ENCODE results near the gene KY. TPM values are rescaled to one million over a fixed set of nuclear protein-coding genes. Genes with fewer than 3 reads are reported as not detected.

Gene KY
- polyA plus RNA-seq, 2 of the 4 experiments (the other 2 are of a cell fraction) = 0.04 to 0.05 TPM

GRCh38 chr3:134665243-134665642, 14.4 kb upstream of the KY start:
- ATAC-seq = no peak
- Histone ChIP-seq H3K4me2 (no peak overlapping the region), H3K9me3 (no peaks in the 10 kb centered on the region), H3K4me3 (no peak overlapping the region), H3K27ac (no peak overlapping the region), H3K4me1 (no peaks in the 10 kb centered on the region)
- ChIA-PET POLR2A (no interaction called here), CTCF (no interaction called here)
- no peak for FAIRE-seq
- TF ChIP-seq RAD21 (conservative IDR thresholded peaks at IDR 0.05 in 1 of 2, IDR thresholded peaks at IDR 0.05 in 1 of 2) (no peak), HOXB5 (CRISPR knock-in tag; IDR thresholded peaks at IDR 0.05) (no peak), MAFK (IDR thresholded peaks at IDR 0.05; ENCODE audit: partially characterized antibody) (no peak), HDAC2 (IDR thresholded peaks at IDR 0.05) (no peak), CHD4 (IDR thresholded peaks at IDR 0.05; ENCODE audit: borderline replicate concordance) (no peak), KDM5A (IDR thresholded peaks at IDR 0.05) (no peak), SMC3 (IDR thresholded peaks at IDR 0.05) (no peak), BCL3 (IDR thresholded peaks at IDR 0.05) (no peak), JUNB (IDR thresholded peaks at IDR 0.05) (no peak), RARB (CRISPR knock-in tag; IDR thresholded peaks at IDR 0.05) (no peak), ZNF302 (CRISPR knock-in tag; IDR thresholded peaks at IDR 0.05) (no peak), TFCP2L1 (CRISPR knock-in tag; IDR thresholded peaks at IDR 0.05) (no peak), ZFP36 (IDR thresholded peaks at IDR 0.05; ENCODE audit: borderline replicate concordance, partially characterized antibody) (no peak), KDM1A (IDR thresholded peaks at IDR 0.05; ENCODE audit: low read depth) (no peak), CEBPB (IDR thresholded peaks at IDR 0.05) (no peak), EP300 (IDR thresholded peaks at IDR 0.05) (no peak), NFE2L2 (conservative IDR thresholded peaks at IDR 0.05; ENCODE audit: low read length) (no peak), HOXA7 (CRISPR knock-in tag; IDR thresholded peaks at IDR 0.05) (no peak), NR3C1 (IDR thresholded peaks at IDR 0.05) (no peak)
- TF ChIP-seq, protein P1, sequence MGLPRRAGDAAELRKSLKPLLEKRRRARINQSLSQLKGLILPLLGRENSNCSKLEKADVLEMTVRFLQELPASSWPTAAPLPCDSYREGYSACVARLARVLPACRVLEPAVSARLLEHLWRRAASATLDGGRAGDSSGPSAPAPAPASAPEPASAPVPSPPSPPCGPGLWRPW (IDR thresholded peaks at IDR 0.05) = no peak
- DNase-seq (ENCODE audit: low read depth in 1 of 2, low spot score in 1 of 2) = no peak
- 40% methylated on average over 6 of the region's 6 CpGs for whole genome bisulfite sequencing (ENCODE audit: missing lambda C conversion rate)

DNA sequence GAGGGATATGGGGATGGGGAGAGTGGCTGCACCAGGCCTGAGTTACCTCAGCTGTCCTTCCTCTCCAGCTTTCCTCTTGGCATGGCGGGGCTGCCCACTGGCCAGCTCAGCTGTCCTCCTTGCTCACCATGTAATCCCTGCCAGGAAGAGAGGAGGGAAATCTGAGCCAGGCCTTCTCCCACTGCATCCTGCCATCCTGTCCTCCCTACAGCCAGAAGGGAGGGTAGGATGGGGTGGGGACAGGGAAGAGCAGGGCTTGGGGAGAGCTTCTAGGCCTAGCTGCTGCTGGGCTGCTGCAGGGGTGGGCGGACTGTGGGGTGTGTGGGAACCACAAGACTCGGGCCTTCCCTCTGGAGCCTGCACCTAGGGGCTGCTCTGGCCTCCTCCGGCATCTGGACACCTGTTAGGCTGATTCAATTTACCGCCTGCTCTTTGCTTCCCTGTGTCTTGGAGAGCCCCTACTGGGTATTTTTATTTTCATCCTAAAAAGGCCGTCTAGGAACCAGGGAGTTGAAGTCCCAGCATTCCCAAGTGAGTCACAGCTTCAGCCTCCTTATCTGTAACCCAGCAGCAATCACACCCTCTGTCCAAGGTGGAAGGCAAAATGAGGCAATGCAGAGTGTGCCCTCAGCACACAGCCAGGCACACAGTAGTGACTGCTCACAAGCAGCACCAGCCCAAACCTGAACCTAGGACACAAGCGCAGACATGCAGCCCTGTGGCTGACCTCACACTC, 13.1 kb upstream of the KY start:
- Histone ChIP-seq H3K4me3 (no peak overlapping the region), H3K27ac (no peak overlapping the region), H3K4me2 (no peak overlapping the region), H3K9me3 (no peaks in the 10 kb centered on the region), H3K4me1 (no peaks in the 10 kb centered on the region)
- ChIA-PET CTCF (no interaction called here), POLR2A (no interaction called here)
- no peak for DNase-seq (ENCODE audit: low read depth in 1 of 2, low spot score in 1 of 2)
- 34% methylated on average over 5 of the region's 7 CpGs for WGBS (ENCODE audit: missing lambda C conversion rate)
- no peak for FAIRE-seq
- TF ChIP-seq SREBF2 (IDR thresholded peaks at IDR 0.05) = no peak
- TF ChIP-seq ZSCAN20 (CRISPR knock-in tag; IDR thresholded peaks at IDR 0.05) = no peak
- TF ChIP-seq NFE2L2 (conservative IDR thresholded peaks at IDR 0.05; ENCODE audit: low read length) = no peak
- TF ChIP-seq HOXA7 (CRISPR knock-in tag; IDR thresholded peaks at IDR 0.05) = no peak
- no peak for TF ChIP-seq KDM5A (IDR thresholded peaks at IDR 0.05)
- no peak for TF ChIP-seq RFX5 (IDR thresholded peaks at IDR 0.05)
- TF ChIP-seq, protein P2, sequence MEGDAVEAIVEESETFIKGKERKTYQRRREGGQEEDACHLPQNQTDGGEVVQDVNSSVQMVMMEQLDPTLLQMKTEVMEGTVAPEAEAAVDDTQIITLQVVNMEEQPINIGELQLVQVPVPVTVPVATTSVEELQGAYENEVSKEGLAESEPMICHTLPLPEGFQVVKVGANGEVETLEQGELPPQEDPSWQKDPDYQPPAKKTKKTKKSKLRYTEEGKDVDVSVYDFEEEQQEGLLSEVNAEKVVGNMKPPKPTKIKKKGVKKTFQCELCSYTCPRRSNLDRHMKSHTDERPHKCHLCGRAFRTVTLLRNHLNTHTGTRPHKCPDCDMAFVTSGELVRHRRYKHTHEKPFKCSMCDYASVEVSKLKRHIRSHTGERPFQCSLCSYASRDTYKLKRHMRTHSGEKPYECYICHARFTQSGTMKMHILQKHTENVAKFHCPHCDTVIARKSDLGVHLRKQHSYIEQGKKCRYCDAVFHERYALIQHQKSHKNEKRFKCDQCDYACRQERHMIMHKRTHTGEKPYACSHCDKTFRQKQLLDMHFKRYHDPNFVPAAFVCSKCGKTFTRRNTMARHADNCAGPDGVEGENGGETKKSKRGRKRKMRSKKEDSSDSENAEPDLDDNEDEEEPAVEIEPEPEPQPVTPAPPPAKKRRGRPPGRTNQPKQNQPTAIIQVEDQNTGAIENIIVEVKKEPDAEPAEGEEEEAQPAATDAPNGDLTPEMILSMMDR (IDR thresholded peaks at IDR 0.05) = no peak
- no peak for TF ChIP-seq POLR2AphosphoS2 (conservative IDR thresholded peaks at IDR 0.05; ENCODE audit: low read length)
- no peak for TF ChIP-seq GATA3 (IDR thresholded peaks at IDR 0.05; ENCODE audit: borderline replicate concordance)
- no peak for TF ChIP-seq FOSL2 (IDR thresholded peaks at IDR 0.05)
- no peak for TF ChIP-seq FOSL2 (CRISPR knock-in tag; IDR thresholded peaks at IDR 0.05)
- ATAC-seq = no peak
